ENCODE results near the gene CALML6. TPM values are rescaled to one million over a fixed set of nuclear protein-coding genes. Genes with fewer than 3 reads are reported as not detected.

CALML6 gene
- polyA plus RNA-seq, 1 donor from 2014 or later = not detected

GRCh38 chr1:1915911-1916840 lies 1.1 kb downstream of the CALML6 start:
- H2AFZ ChIP-seq (ENCODE audit: low read depth, low read length) = no peak overlapping the region
- no peak for TF ChIP-seq CTCF (IDR thresholded peaks at IDR 0.05; ENCODE audit: poor library complexity, severe bottlenecking)
- no peak for TF ChIP-seq EP300 (conservative IDR thresholded peaks at IDR 0.05; ENCODE audit: poor library complexity, severe bottlenecking)
- TF ChIP-seq RAD21 (conservative IDR thresholded peaks at IDR 0.05) = no peak
- no peak for TF ChIP-seq SMC3 (conservative IDR thresholded peaks at IDR 0.05; ENCODE audit: poor library complexity)
- TF ChIP-seq REST (IDR thresholded peaks at IDR 0.05; ENCODE audit: borderline replicate concordance) = no peak
- TF ChIP-seq EZH2 (IDR thresholded peaks at IDR 0.05; ENCODE audit: borderline replicate concordance, insufficient read depth, low read length, poor library complexity, severe bottlenecking) = no peak
- no peak for TF ChIP-seq MXI1 (conservative IDR thresholded peaks at IDR 0.05; ENCODE audit: poor library complexity, severe bottlenecking)
- TF ChIP-seq POLR2AphosphoS5 (IDR thresholded peaks at IDR 0.05) = no peak
- TF ChIP-seq TAF1 (IDR thresholded peaks at IDR 0.05; ENCODE audit: low read depth) = no peak
- no peaks in the 10 kb centered on the region for H3K79me2 ChIP-seq (replicated peaks; ENCODE audit: insufficient read depth, low read length)

GRCh38 chr1:1916851-1917251 lies 1.8 kb downstream of the CALML6 start:
- no peaks in the 10 kb centered on the region for H3K36me3 ChIP-seq (ENCODE audit: insufficient read depth, low read length)
- H3K9ac ChIP-seq (ENCODE audit: low read length) = no peak overlapping the region
- H3K4me2 ChIP-seq (ENCODE audit: low read length) = no peak overlapping the region
- peaks cover 11% of the 10 kb centered on the region for H3K27me3 ChIP-seq (ENCODE audit: insufficient read depth, low read depth, low read length)
- no peak overlapping the region for H3K4me3 ChIP-seq (ENCODE audit: low read length)
- H4K20me1 ChIP-seq (ENCODE audit: insufficient read depth) = no peaks in the 10 kb centered on the region
- no peak overlapping the region for H3K27ac ChIP-seq (ENCODE audit: low read length)
- H3K9me3 ChIP-seq (ENCODE audit: low read length) = no peaks in the 10 kb centered on the region
- TF ChIP-seq EZH2 (IDR thresholded peaks at IDR 0.05; ENCODE audit: borderline replicate concordance, insufficient read depth, low read length, poor library complexity, severe bottlenecking) (no peak), TAF1 (IDR thresholded peaks at IDR 0.05; ENCODE audit: low read depth) (no peak), SMC3 (conservative IDR thresholded peaks at IDR 0.05; ENCODE audit: poor library complexity) (no peak), EP300 (conservative IDR thresholded peaks at IDR 0.05; ENCODE audit: poor library complexity, severe bottlenecking) (no peak), RAD21 (conservative IDR thresholded peaks at IDR 0.05) (no peak), POLR2AphosphoS5 (IDR thresholded peaks at IDR 0.05) (no peak), REST (IDR thresholded peaks at IDR 0.05; ENCODE audit: borderline replicate concordance) (no peak), CTCF (IDR thresholded peaks at IDR 0.05; ENCODE audit: poor library complexity, severe bottlenecking) (no peak), MXI1 (conservative IDR thresholded peaks at IDR 0.05; ENCODE audit: poor library complexity, severe bottlenecking) (no peak)
- no peak overlapping the region for H2AFZ ChIP-seq (ENCODE audit: low read depth, low read length)
- no peaks in the 10 kb centered on the region for H3F3A ChIP-seq (ENCODE audit: insufficient read depth, low read length, poor library complexity, severe bottlenecking)
- H3K9me2 ChIP-seq (ENCODE audit: insufficient read depth, low read length) = no peaks in the 10 kb centered on the region
- H3K79me2 ChIP-seq (replicated peaks; ENCODE audit: insufficient read depth, low read length) = no peaks in the 10 kb centered on the region

More at GRCh38 chr1:1915911-1916840, 1.1 kb downstream of the CALML6 start:
- peaks cover 11% of the 10 kb centered on the region for H3K27me3 ChIP-seq (ENCODE audit: insufficient read depth, low read depth, low read length)
- H3K9ac ChIP-seq (ENCODE audit: low read length) = no peak overlapping the region
- no peak overlapping the region for H3K4me3 ChIP-seq (ENCODE audit: low read length)
- no peak overlapping the region for H3K4me2 ChIP-seq (ENCODE audit: low read length)
- H3K9me3 ChIP-seq (ENCODE audit: low read length) = no peaks in the 10 kb centered on the region
- no peaks in the 10 kb centered on the region for H3K36me3 ChIP-seq (ENCODE audit: insufficient read depth, low read length)
- H3K27ac ChIP-seq (ENCODE audit: low read length) = no peak overlapping the region
- no peaks in the 10 kb centered on the region for H4K20me1 ChIP-seq (ENCODE audit: insufficient read depth)
- no peaks in the 10 kb centered on the region for H3K9me2 ChIP-seq (ENCODE audit: insufficient read depth, low read length)
- no peaks in the 10 kb centered on the region for H3F3A ChIP-seq (ENCODE audit: insufficient read depth, low read length, poor library complexity, severe bottlenecking)
